Activated CD8-positive, alpha-beta memory T cell treated with anti-CD3 and anti-CD28 coated beads for 1 hour (primary cell): ENCODE data around the gene IQCN.

ENCODE experiments used
- DNase-seq, 2 donors: peaks; one replicate each; pipeline ENCODE4 v3.0.0-alpha.2; 2020; ENCODE audit warnings: low read depth in 1 of 2; ENCODE audit errors: extremely low read depth in 1 of 2

The IQCN gene

GRCh38 chr19:18266771-18267686 is 7.2 kb downstream of the IQCN start:
- DNase-seq, result no peak

GRCh38 chr19:18265582-18265981 is 8.7 kb downstream of the IQCN start:
- DNase-seq, result no peak

GRCh38 chr19:18264971-18265540 is 9.2 kb downstream of the IQCN start:
- no peak for DNase-seq

GRCh38 chr19:18264137-18264854 is 10.0 kb downstream of the IQCN start:
- no peak for DNase-seq

GRCh38 chr19:18263324-18264136 is 10.7 kb downstream of the IQCN start:
- DNase-seq, result no peak

GRCh38 chr19:18262917-18263316 is 11.3 kb downstream of the IQCN start:
- DNase-seq, result no peak

GRCh38 chr19:18262144-18262543 is 12.1 kb downstream of the IQCN start:
- no peak for DNase-seq

GRCh38 chr19:18261474-18261873 is 12.8 kb downstream of the IQCN start:
- DNase-seq, result no peak

GRCh38 chr19:18259893-18260292 is 14.4 kb downstream of the IQCN start:
- DNase-seq, result no peak

- DNase-seq, result no peak
These were observed 16.5 kb downstream of the IQCN start for GRCh38 chr19:18257503-18258470.

GRCh38 chr19:18254546-18255503 is 19.4 kb downstream of the IQCN start:
- DNase-seq, result no peak

GRCh38 chr19:18253716-18254115 is 20.5 kb downstream of the IQCN start:
- DNase-seq, result no peak

- no peak for DNase-seq
These were observed 21.1 kb downstream of the IQCN start for GRCh38 chr19:18253130-18253529.

GRCh38 chr19:18252370-18252717 is 21.9 kb downstream of the IQCN start:
- no peak for DNase-seq

- peak; percentile 51 to 69 for DNase-seq
These were observed 22.5 kb downstream of the IQCN start for GRCh38 chr19:18251587-18252369.

GRCh38 chr19:18249834-18250233 is 24.4 kb downstream of the IQCN start:
- DNase-seq, result no peak

- DNase-seq, result no peak
These were observed 29.0 kb downstream of the IQCN start for GRCh38 chr19:18245297-18245696.

- no peak for DNase-seq
These were observed 34.9 kb downstream of the IQCN start for GRCh38 chr19:18239303-18239702.
